GM21367 (cell line): ENCODE data around the gene ADCK2.
"Not testable (repeated sequence)": the region's sequence is repeated elsewhere in the genome, so short reads cannot be mapped to it uniquely, and the experiment has no call there.

ENCODE experiments used
- ATAC-seq: cut with Tn5 transposase; IDR thresholded peaks from one replicate; pipeline ENCODE4 v1.9.1; 2021; ENCODE audit not compliant: unreplicated experiment

The ADCK2 gene

GRCh38 chr7:140691376-140692045 is 18.8 kb downstream of the ADCK2 start:
- ATAC-seq: no peak

GRCh38 chr7:140693849-140694248 is 21.1 kb downstream of the ADCK2 start:
- not testable (repeated sequence) for ATAC-seq

- ATAC-seq: no peak
Measured at GRCh38 chr7:140694592-140694991, 21.8 kb downstream of the ADCK2 start.

- no peak for ATAC-seq
Measured at GRCh38 chr7:140695381-140695780, 22.6 kb downstream of the ADCK2 start.

GRCh38 chr7:140696024-140696679 is 23.4 kb downstream of the ADCK2 start:
- peak; percentile 94 for ATAC-seq

- peak; percentile 82 for ATAC-seq
Measured at GRCh38 chr7:140696680-140697446, 24.1 kb downstream of the ADCK2 start, which contains the start of gene NDUFB2. TSS of gene NDUFB2 (plus strand) at chr7:140696708. CDS start at chr7:140696745, 37 bp downstream.

GRCh38 chr7:140697447-140698143 is 24.9 kb downstream of the ADCK2 start:
- no peak for ATAC-seq

- ATAC-seq: no peak
Measured at GRCh38 chr7:140698477-140698876, 25.7 kb downstream of the ADCK2 start.

- ATAC-seq: no peak
Measured at GRCh38 chr7:140702774-140703173, 30.0 kb downstream of the ADCK2 start.

- ATAC-seq: no peak
Measured at GRCh38 chr7:140704205-140704604, 31.5 kb downstream of the ADCK2 start.

- ATAC-seq: no peak
Measured at GRCh38 chr7:140707132-140707531, 34.4 kb downstream of the ADCK2 start.

GRCh38 chr7:140708764-140709163 is 36.0 kb downstream of the ADCK2 start:
- ATAC-seq: not testable (repeated sequence)

- ATAC-seq: not testable (repeated sequence)
Measured at GRCh38 chr7:140712392-140712791, 39.6 kb downstream of the ADCK2 start.

GRCh38 chr7:140714331-140715040 is 41.7 kb downstream of the ADCK2 start:
- ATAC-seq: no peak

GRCh38 chr7:140719721-140720120 is 47.0 kb downstream of the ADCK2 start:
- ATAC-seq: no peak

- no peak for ATAC-seq
Measured at GRCh38 chr7:140722254-140722653, 49.5 kb downstream of the ADCK2 start.

- ATAC-seq: no peak
Measured at GRCh38 chr7:140723006-140723405, 50.3 kb downstream of the ADCK2 start.

GRCh38 chr7:140723574-140723973 is 50.8 kb downstream of the ADCK2 start:
- ATAC-seq: no peak

- ATAC-seq: no peak
Measured at GRCh38 chr7:140724706-140725105, 52.0 kb downstream of the ADCK2 start.

- ATAC-seq: no peak
Measured at GRCh38 chr7:140726281-140726680, 53.5 kb downstream of the ADCK2 start.

GRCh38 chr7:140732416-140732815 is 59.7 kb downstream of the ADCK2 start:
- ATAC-seq: no peak
